ENCODE measurements around the gene BPI.

Gene BPI

GRCh38 chr20:38321959-38322598 lies 18.1 kb downstream of the BPI start:
- H3K4me1 ChIP-seq (ENCODE audit: insufficient read depth, low read length, severe bottlenecking), result no peaks in the 10 kb centered on the region
- H3K4me2 ChIP-seq (ENCODE audit: low read length), result no peak overlapping the region
- no peaks in the 10 kb centered on the region for H3F3A ChIP-seq (ENCODE audit: insufficient read depth, low read length)
- H3K27me3 ChIP-seq (ENCODE audit: insufficient read depth, low read length), result no peaks in the 10 kb centered on the region; the same call in 1 of the 2 replicates
- H3K4me3 ChIP-seq (ENCODE audit: low read depth, low read length, poor library complexity, severe bottlenecking), result no peak overlapping the region
- H4K20me1 ChIP-seq (ENCODE audit: insufficient read depth, low read length), result no peaks in the 10 kb centered on the region
- no peaks in the 10 kb centered on the region for H3K9me3 ChIP-seq (ENCODE audit: low read length)
- TF ChIP-seq CTCF (IDR thresholded peaks at IDR 0.05; ENCODE audit: low read length), result peak; percentile 36; the same call in 1 of the 2 replicates
- TF ChIP-seq EZH2 (IDR thresholded peaks at IDR 0.05; ENCODE audit: borderline replicate concordance, low read length), result no peak
- H3K9me2 ChIP-seq (ENCODE audit: low read depth, low read length), result no peaks in the 10 kb centered on the region
- H3K79me2 ChIP-seq (ENCODE audit: insufficient read depth, low read length), result no peaks in the 10 kb centered on the region
- no peak overlapping the region for H3K27ac ChIP-seq (ENCODE audit: low read depth, low read length, poor library complexity, severe bottlenecking)
- H3K36me3 ChIP-seq (ENCODE audit: insufficient read depth, low read length), result no peaks in the 10 kb centered on the region
- no peak overlapping the region for H3K9ac ChIP-seq (ENCODE audit: low read length)
- no peak overlapping the region for H2AFZ ChIP-seq (ENCODE audit: low read length)

GRCh38 chr20:38324159-38324558 lies 20.2 kb downstream of the BPI start:
- no peaks in the 10 kb centered on the region; the same call in 1 of the 2 replicates for H3K27me3 ChIP-seq (ENCODE audit: insufficient read depth, low read length)
- H3K4me3 ChIP-seq (ENCODE audit: low read depth, low read length, poor library complexity, severe bottlenecking), result no peak overlapping the region
- H3K27ac ChIP-seq (ENCODE audit: low read depth, low read length, poor library complexity, severe bottlenecking), result no peak overlapping the region
- no peaks in the 10 kb centered on the region for H3F3A ChIP-seq (ENCODE audit: insufficient read depth, low read length)
- H3K9me2 ChIP-seq (ENCODE audit: low read depth, low read length), result no peaks in the 10 kb centered on the region
- no peaks in the 10 kb centered on the region for H4K20me1 ChIP-seq (ENCODE audit: insufficient read depth, low read length)
- no peaks in the 10 kb centered on the region for H3K4me1 ChIP-seq (ENCODE audit: insufficient read depth, low read length, severe bottlenecking)
- H3K9ac ChIP-seq (ENCODE audit: low read length), result no peak overlapping the region
- H3K4me2 ChIP-seq (ENCODE audit: low read length), result no peak overlapping the region
- H2AFZ ChIP-seq (ENCODE audit: low read length), result no peak overlapping the region
- H3K36me3 ChIP-seq (ENCODE audit: insufficient read depth, low read length), result no peaks in the 10 kb centered on the region
- TF ChIP-seq EZH2 (IDR thresholded peaks at IDR 0.05; ENCODE audit: borderline replicate concordance, low read length), result no peak
- no peaks in the 10 kb centered on the region for H3K79me2 ChIP-seq (ENCODE audit: insufficient read depth, low read length)
- H3K9me3 ChIP-seq (ENCODE audit: low read length), result no peaks in the 10 kb centered on the region

GRCh38 chr20:38325167-38325566 lies 21.2 kb downstream of the BPI start:
- Histone ChIP-seq H3K4me1 (ENCODE audit: insufficient read depth, low read length, severe bottlenecking) (no peaks in the 10 kb centered on the region), H3K4me2 (ENCODE audit: low read length) (no peak overlapping the region), H3K36me3 (ENCODE audit: insufficient read depth, low read length) (no peaks in the 10 kb centered on the region), H3K79me2 (ENCODE audit: insufficient read depth, low read length) (no peaks in the 10 kb centered on the region), H4K20me1 (ENCODE audit: insufficient read depth, low read length) (no peaks in the 10 kb centered on the region), H3K9me2 (ENCODE audit: low read depth, low read length) (no peaks in the 10 kb centered on the region), H3K4me3 (ENCODE audit: low read depth, low read length, poor library complexity, severe bottlenecking) (no peak overlapping the region), H2AFZ (ENCODE audit: low read length) (no peak overlapping the region), H3K27ac (ENCODE audit: low read depth, low read length, poor library complexity, severe bottlenecking) (no peak overlapping the region), H3K9ac (ENCODE audit: low read length) (no peak overlapping the region), H3F3A (ENCODE audit: insufficient read depth, low read length) (no peaks in the 10 kb centered on the region), H3K9me3 (ENCODE audit: low read length) (no peaks in the 10 kb centered on the region), H3K27me3 (ENCODE audit: insufficient read depth, low read length) (no peaks in the 10 kb centered on the region; the same call in 1 of the 2 replicates)
- TF ChIP-seq EZH2 (IDR thresholded peaks at IDR 0.05; ENCODE audit: borderline replicate concordance, low read length) (no peak), CTCF (IDR thresholded peaks at IDR 0.05; ENCODE audit: low read length) (no peak)

- Histone ChIP-seq H3K36me3 (ENCODE audit: insufficient read depth, low read length) (no peaks in the 10 kb centered on the region), H3K9me2 (ENCODE audit: low read depth, low read length) (no peaks in the 10 kb centered on the region), H3K79me2 (ENCODE audit: insufficient read depth, low read length) (no peaks in the 10 kb centered on the region), H3K9ac (ENCODE audit: low read length) (no peak overlapping the region), H3K4me3 (ENCODE audit: low read depth, low read length, poor library complexity, severe bottlenecking) (no peak overlapping the region), H3K9me3 (ENCODE audit: low read length) (no peaks in the 10 kb centered on the region), H2AFZ (ENCODE audit: low read length) (no peak overlapping the region), H4K20me1 (ENCODE audit: insufficient read depth, low read length) (no peaks in the 10 kb centered on the region), H3K4me2 (ENCODE audit: low read length) (no peak overlapping the region), H3K27ac (ENCODE audit: low read depth, low read length, poor library complexity, severe bottlenecking) (no peak overlapping the region), H3K4me1 (ENCODE audit: insufficient read depth, low read length, severe bottlenecking) (no peaks in the 10 kb centered on the region), H3F3A (ENCODE audit: insufficient read depth, low read length) (no peaks in the 10 kb centered on the region), H3K27me3 (ENCODE audit: insufficient read depth, low read length) (no peaks in the 10 kb centered on the region; the same call in 1 of the 2 replicates)
- TF ChIP-seq CTCF (IDR thresholded peaks at IDR 0.05; ENCODE audit: low read length) (no peak), EZH2 (IDR thresholded peaks at IDR 0.05; ENCODE audit: borderline replicate concordance, low read length) (no peak)
Measured at GRCh38 chr20:38325905-38326304, 21.9 kb downstream of the BPI start.
